ENCODE results near the gene TRPM5. TPM values are rescaled to one million over a fixed set of nuclear protein-coding genes. Genes with fewer than 3 reads are reported as not detected.

The TRPM5 gene
- polyA plus RNA-seq, 1 of the 3 experiments (the other 2 are of a cell fraction) = not detected

DNA sequence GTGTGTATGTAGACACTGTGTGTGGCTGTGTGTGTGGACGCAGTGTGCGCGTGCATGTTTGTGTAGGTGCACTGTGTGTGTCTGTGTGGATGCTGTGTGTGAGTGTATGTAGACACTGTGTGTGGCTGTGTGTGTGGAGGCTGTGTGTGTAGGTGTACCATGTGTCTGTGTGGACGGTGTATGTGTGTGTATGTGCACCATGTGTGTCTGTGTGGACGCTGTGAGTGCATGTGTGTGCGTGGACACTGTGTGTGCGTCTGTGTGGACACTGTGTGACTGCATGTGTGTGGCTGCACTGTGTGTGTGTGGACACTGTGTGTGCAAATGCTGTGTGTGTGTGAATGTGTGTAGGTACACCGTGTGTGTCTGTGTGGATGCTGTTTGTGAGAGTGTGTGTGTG lies 10.3 kb downstream of the TRPM5 start:
- WGBS (ENCODE audit: low lambda C conversion rate) = 81% methylated on average over 8 of the region's 8 CpGs
- Histone ChIP-seq H2AFZ (ENCODE audit: low read depth) (no peak overlapping the region), H3K4me3 (ENCODE audit: low read depth in 2 of 2, low read length in 1 of 2) (no peak overlapping the region), H3K4me1 (ENCODE audit: control insufficient read depth in 1 of 2, insufficient read depth in 2 of 2, low read depth in 1 of 2, low read length in 1 of 2) (no peaks in the 10 kb centered on the region), H3F3A (replicated peaks; ENCODE audit: insufficient read depth) (no peaks in the 10 kb centered on the region), H3K4me2 (no peak overlapping the region), H3K9me3 (no peaks in the 10 kb centered on the region), H3K27ac (ENCODE audit: low read depth in 2 of 2, low read length in 1 of 2) (no peak overlapping the region), H3K9ac (no peak overlapping the region), H3K36me3 (replicated peaks in 1 of 2; ENCODE audit: control insufficient read depth in 1 of 2, insufficient read depth in 2 of 2, low read length in 1 of 2) (no peaks in the 10 kb centered on the region), H3K27me3 (ENCODE audit: insufficient read depth) (no peaks in the 10 kb centered on the region), H3K79me2 (ENCODE audit: insufficient read depth) (no peaks in the 10 kb centered on the region), H3K9me2 (no peaks in the 10 kb centered on the region), H4K20me1 (ENCODE audit: insufficient read depth) (no peaks in the 10 kb centered on the region)
- ChIA-PET POLR2A (no interaction called here), CTCF (no interaction called here)
- no peak for DNase-seq
- no peak for TF ChIP-seq SMC3 (IDR thresholded peaks at IDR 0.05; ENCODE audit: low read depth, low read length)
- TF ChIP-seq GABPA (IDR thresholded peaks at IDR 0.05; ENCODE audit: low read depth) = no peak
- TF ChIP-seq, protein P1, sequence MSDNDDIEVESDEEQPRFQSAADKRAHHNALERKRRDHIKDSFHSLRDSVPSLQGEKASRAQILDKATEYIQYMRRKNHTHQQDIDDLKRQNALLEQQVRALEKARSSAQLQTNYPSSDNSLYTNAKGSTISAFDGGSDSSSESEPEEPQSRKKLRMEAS (IDR thresholded peaks at IDR 0.05; ENCODE audit: low read depth) = no peak
- TF ChIP-seq FOXM1 (IDR thresholded peaks at IDR 0.05; ENCODE audit: low read depth) = no peak
- TF ChIP-seq RCOR1 (IDR thresholded peaks at IDR 0.05; ENCODE audit: low read length) = no peak
- TF ChIP-seq, protein P2, sequence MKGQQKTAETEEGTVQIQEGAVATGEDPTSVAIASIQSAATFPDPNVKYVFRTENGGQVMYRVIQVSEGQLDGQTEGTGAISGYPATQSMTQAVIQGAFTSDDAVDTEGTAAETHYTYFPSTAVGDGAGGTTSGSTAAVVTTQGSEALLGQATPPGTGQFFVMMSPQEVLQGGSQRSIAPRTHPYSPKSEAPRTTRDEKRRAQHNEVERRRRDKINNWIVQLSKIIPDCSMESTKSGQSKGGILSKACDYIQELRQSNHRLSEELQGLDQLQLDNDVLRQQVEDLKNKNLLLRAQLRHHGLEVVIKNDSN (IDR thresholded peaks at IDR 0.05; ENCODE audit: borderline replicate concordance, low read depth) = no peak
- TF ChIP-seq CHD2 (IDR thresholded peaks at IDR 0.05; ENCODE audit: low read length, partially characterized antibody) = no peak
- TF ChIP-seq NRF1 (IDR thresholded peaks at IDR 0.05; ENCODE audit: low read depth, low read length) = no peak
- TF ChIP-seq SIN3A (IDR thresholded peaks at IDR 0.05; ENCODE audit: borderline replicate concordance, low read depth, low read length) = no peak
- no peak for TF ChIP-seq FOXJ3 (CRISPR knock-in tag; IDR thresholded peaks at IDR 0.05)
- no peak for TF ChIP-seq EZH2phosphoT487 (IDR thresholded peaks at IDR 0.05; ENCODE audit: borderline replicate concordance, low read depth)
- TF ChIP-seq, protein P3, sequence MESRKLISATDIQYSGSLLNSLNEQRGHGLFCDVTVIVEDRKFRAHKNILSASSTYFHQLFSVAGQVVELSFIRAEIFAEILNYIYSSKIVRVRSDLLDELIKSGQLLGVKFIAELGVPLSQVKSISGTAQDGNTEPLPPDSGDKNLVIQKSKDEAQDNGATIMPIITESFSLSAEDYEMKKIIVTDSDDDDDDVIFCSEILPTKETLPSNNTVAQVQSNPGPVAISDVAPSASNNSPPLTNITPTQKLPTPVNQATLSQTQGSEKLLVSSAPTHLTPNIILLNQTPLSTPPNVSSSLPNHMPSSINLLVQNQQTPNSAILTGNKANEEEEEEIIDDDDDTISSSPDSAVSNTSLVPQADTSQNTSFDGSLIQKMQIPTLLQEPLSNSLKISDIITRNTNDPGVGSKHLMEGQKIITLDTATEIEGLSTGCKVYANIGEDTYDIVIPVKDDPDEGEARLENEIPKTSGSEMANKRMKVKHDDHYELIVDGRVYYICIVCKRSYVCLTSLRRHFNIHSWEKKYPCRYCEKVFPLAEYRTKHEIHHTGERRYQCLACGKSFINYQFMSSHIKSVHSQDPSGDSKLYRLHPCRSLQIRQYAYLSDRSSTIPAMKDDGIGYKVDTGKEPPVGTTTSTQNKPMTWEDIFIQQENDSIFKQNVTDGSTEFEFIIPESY (IDR thresholded peaks at IDR 0.05; ENCODE audit: borderline replicate concordance, low read depth) = no peak
- no peak for TF ChIP-seq TAF1 (IDR thresholded peaks at IDR 0.05; ENCODE audit: borderline replicate concordance, low read depth, low read length)
- no peak for TF ChIP-seq RFX5 (IDR thresholded peaks at IDR 0.05; ENCODE audit: low read length)
- TF ChIP-seq GATA2 (CRISPR knock-in tag; IDR thresholded peaks at IDR 0.05) = no peak

Measured in SK-N-SH (cell line).